Dendritic cell treated with granulocyte-macrophage colony-stimulating factor and Interleukin-4, amounts not matched to agents 40 ng/mL and 50 ng/mL, for 4 days (primary cell): ENCODE results near the gene ATCAY.
"Not testable (repeated sequence)": the region's sequence is repeated elsewhere in the genome, so short reads cannot be mapped to it uniquely, and the experiment has no call there.

Experiments
- H3K27ac Mint-ChIP-seq: one replicate; pipeline ENCODE4 v1.8.0; 2022; ENCODE audit warnings: mild to moderate bottlenecking, mixed read lengths
- H3K27me3 Mint-ChIP-seq: one replicate; pipeline ENCODE4 v1.8.0; 2022; ENCODE audit warnings: mild to moderate bottlenecking, mixed read lengths
- H3K36me3 Mint-ChIP-seq: one replicate; pipeline ENCODE4 v1.8.0; 2022; ENCODE audit warnings: low read depth, mixed read lengths
- H3K4me1 Mint-ChIP-seq: one replicate; pipeline ENCODE4 v1.8.0; 2022; ENCODE audit warnings: low read depth, mixed read lengths
- H3K4me3 Mint-ChIP-seq: one replicate; pipeline ENCODE4 v1.8.0; 2022; ENCODE audit warnings: mild to moderate bottlenecking, moderate library complexity, mixed read lengths
- H3K9me3 Mint-ChIP-seq: one replicate; pipeline ENCODE4 v1.8.0; 2022; ENCODE audit warnings: mixed read lengths
- intact Hi-C: fragments of 100-400 bp; cut with micrococcal nuclease; formaldehyde crosslinking; loops from one replicate; pipeline ENCODE4 v1.15.0; 2022

ATCAY gene

GRCh38 chr19:3867971-3868769, 12.3 kb upstream of the ATCAY start:
- peaks cover 54% of the 10 kb centered on the region for H3K27me3 Mint-ChIP-seq

GRCh38 chr19:3868770-3869456, 11.6 kb upstream of the ATCAY start, which contains the start of gene ZFR2:
ZFR2 (minus strand) TSS chr19:3869038; CDS start chr19:3869017, 21 bp downstream.
- Mint-ChIP-seq H3K27me3 (peaks cover 54% of the 10 kb centered on the region), H3K4me3 (no peak within 1 kb of the TSS), H3K36me3 (peaks cover 8% of the 10 kb centered on the region), H3K4me1 (peaks cover 6% of the 10 kb centered on the region), H3K27ac (no peak within 1 kb of the TSS), H3K9me3 (peaks cover 11% of the 10 kb centered on the region)
- intact Hi-C loops = no loop called here

More at GRCh38 chr19:3867971-3868769, 12.3 kb upstream of the ATCAY start:
- Mint-ChIP-seq H3K4me1 (peaks cover 6% of the 10 kb centered on the region), H3K36me3 (peaks cover 8% of the 10 kb centered on the region), H3K9me3 (peaks cover 11% of the 10 kb centered on the region), H3K27ac (no peak overlapping the region), H3K4me3 (no peak overlapping the region)
- intact Hi-C loops = no loop called here

- Mint-ChIP-seq H3K4me3 (no peak overlapping the region), H3K27me3 (peaks cover 38% of the 10 kb centered on the region), H3K27ac (no peak overlapping the region), H3K36me3 (peaks cover 8% of the 10 kb centered on the region), H3K4me1 (peaks cover 6% of the 10 kb centered on the region), H3K9me3 (peaks cover 11% of the 10 kb centered on the region)
- intact Hi-C loops = loop anchor here (10.0 kb wide), 1 partner anchor 302 kb away; no protein-coding TSS in a partner anchor
Measured at GRCh38 chr19:3873151-3873550, 7.3 kb upstream of the ATCAY start.

- not testable (repeated sequence) for H3K9me3 Mint-ChIP-seq, H3K4me3 Mint-ChIP-seq, H3K27ac Mint-ChIP-seq, H3K36me3 Mint-ChIP-seq, H3K4me1 Mint-ChIP-seq
- peaks cover 35% of the 10 kb centered on the region for H3K27me3 Mint-ChIP-seq
- intact Hi-C loops = loop anchor here (10.0 kb wide), 1 partner anchor 300 kb away; no protein-coding TSS in a partner anchor
Measured at GRCh38 chr19:3874695-3875094, 5.8 kb upstream of the ATCAY start.

- Mint-ChIP-seq H3K4me3 (no peak overlapping the region), H3K9me3 (no peaks in the 10 kb centered on the region), H3K36me3 (no peaks in the 10 kb centered on the region), H3K27me3 (peaks cover 49% of the 10 kb centered on the region), H3K27ac (no peak overlapping the region), H3K4me1 (peaks cover 5% of the 10 kb centered on the region)
- intact Hi-C loops = loop anchor here (10.0 kb wide), 1 partner anchor 295 kb away; no protein-coding TSS in a partner anchor
Measured at GRCh38 chr19:3879656-3880055, 829 bp upstream of the ATCAY start.

GRCh38 chr19:3881272-3882040, 971 bp downstream of the ATCAY start:
- Mint-ChIP-seq H3K4me3 (no peak overlapping the region), H3K9me3 (no peaks in the 10 kb centered on the region), H3K36me3 (no peaks in the 10 kb centered on the region), H3K27me3 (peaks cover 48% of the 10 kb centered on the region), H3K4me1 (peaks cover 5% of the 10 kb centered on the region), H3K27ac (no peak overlapping the region)
- intact Hi-C loops = no loop called here

GRCh38 chr19:3882041-3882384, 1.5 kb downstream of the ATCAY start:
- H3K27ac Mint-ChIP-seq = no peak overlapping the region
- peaks cover 48% of the 10 kb centered on the region for H3K27me3 Mint-ChIP-seq
- intact Hi-C loops = no loop called here
- no peaks in the 10 kb centered on the region for H3K9me3 Mint-ChIP-seq
- H3K4me3 Mint-ChIP-seq = no peak overlapping the region
- no peaks in the 10 kb centered on the region for H3K36me3 Mint-ChIP-seq
- H3K4me1 Mint-ChIP-seq = peaks cover 5% of the 10 kb centered on the region

GRCh38 chr19:3890591-3890990, 10.1 kb downstream of the ATCAY start:
- Mint-ChIP-seq H3K4me3 (no peak overlapping the region), H3K36me3 (no peaks in the 10 kb centered on the region), H3K27me3 (peaks cover 1% of the 10 kb centered on the region), H3K9me3 (no peaks in the 10 kb centered on the region), H3K27ac (no peak overlapping the region), H3K4me1 (no peaks in the 10 kb centered on the region)
- intact Hi-C loops = no loop called here

- intact Hi-C loops = no loop called here
- Mint-ChIP-seq H3K9me3 (no peaks in the 10 kb centered on the region), H3K27me3 (peaks cover 1% of the 10 kb centered on the region), H3K27ac (no peak overlapping the region), H3K4me1 (no peaks in the 10 kb centered on the region), H3K4me3 (no peak overlapping the region), H3K36me3 (no peaks in the 10 kb centered on the region)
Measured at GRCh38 chr19:3893509-3894179, 13.2 kb downstream of the ATCAY start.

GRCh38 chr19:3894959-3895358, 14.5 kb downstream of the ATCAY start:
- H3K4me3 Mint-ChIP-seq, H3K27ac Mint-ChIP-seq, H3K4me1 Mint-ChIP-seq, H3K27me3 Mint-ChIP-seq, intact Hi-C loops, H3K9me3 Mint-ChIP-seq, H3K36me3 Mint-ChIP-seq: not testable (repeated sequence)

GRCh38 chr19:3895788-3896187, 15.3 kb downstream of the ATCAY start:
- H3K4me3 Mint-ChIP-seq = no peak overlapping the region
- no peaks in the 10 kb centered on the region for H3K9me3 Mint-ChIP-seq

GRCh38 chr19:3897936-3898335, 17.5 kb downstream of the ATCAY start:
- intact Hi-C loops = no loop called here
- no peaks in the 10 kb centered on the region for H3K9me3 Mint-ChIP-seq
- no peak overlapping the region for H3K27ac Mint-ChIP-seq
- H3K4me3 Mint-ChIP-seq = no peak overlapping the region
- no peaks in the 10 kb centered on the region for H3K36me3 Mint-ChIP-seq
- peaks cover 1% of the 10 kb centered on the region for H3K27me3 Mint-ChIP-seq
- no peaks in the 10 kb centered on the region for H3K4me1 Mint-ChIP-seq

More at GRCh38 chr19:3895788-3896187, 15.3 kb downstream of the ATCAY start:
- intact Hi-C loops = no loop called here
- peaks cover 1% of the 10 kb centered on the region for H3K27me3 Mint-ChIP-seq
- no peak overlapping the region for H3K27ac Mint-ChIP-seq
- H3K36me3 Mint-ChIP-seq = no peaks in the 10 kb centered on the region
- no peaks in the 10 kb centered on the region for H3K4me1 Mint-ChIP-seq

GRCh38 chr19:3898426-3898825, 17.9 kb downstream of the ATCAY start:
- Mint-ChIP-seq H3K4me3 (no peak overlapping the region), H3K9me3 (no peaks in the 10 kb centered on the region), H3K4me1 (no peaks in the 10 kb centered on the region), H3K27ac (no peak overlapping the region), H3K27me3 (peaks cover 1% of the 10 kb centered on the region), H3K36me3 (no peaks in the 10 kb centered on the region)
- intact Hi-C loops = no loop called here
